Measurements from ENCODE around the gene CACNB1. TPM values are rescaled to one million over a fixed set of nuclear protein-coding genes. Genes with fewer than 3 reads are reported as not detected.

Gene CACNB1
- total and polyA plus RNA-seq, 2 of the 13 experiments (the other 11 are each of a cell fraction or from before 2014, with no cell fraction given): 0.75 to 1.5 TPM

- TF ChIP-seq ZNF713 (CRISPR knock-in tag; IDR thresholded peaks at IDR 0.05): no peak
- no peak for TF ChIP-seq GATAD1 (CRISPR knock-in tag; IDR thresholded peaks at IDR 0.05)
- no peak for TF ChIP-seq JDP2 (CRISPR knock-in tag; IDR thresholded peaks at IDR 0.05; ENCODE audit: borderline replicate concordance)
- no peak for TF ChIP-seq HIVEP1 (CRISPR knock-in tag; IDR thresholded peaks at IDR 0.05)
- TF ChIP-seq CENPX (CRISPR knock-in tag; IDR thresholded peaks at IDR 0.05): no peak
- TF ChIP-seq POLR2AphosphoS2 (IDR thresholded peaks at IDR 0.05; ENCODE audit: low read depth, low read length): no peak
- peak; percentile 6; the same call in 1 of the 2 replicates for TF ChIP-seq ZNF546 (CRISPR knock-in tag; conservative IDR thresholded peaks at IDR 0.05)
- no peak; the same call in 1 of the 2 replicates for TF ChIP-seq PRDM15 (CRISPR knock-in tag; IDR thresholded peaks at IDR 0.05)
- no peak for TF ChIP-seq NR2C2 (CRISPR knock-in tag; IDR thresholded peaks at IDR 0.05; ENCODE audit: borderline replicate concordance)
- no peak; the same call in 1 of the 2 replicates for TF ChIP-seq PHF8 (CRISPR knock-in tag; IDR thresholded peaks at IDR 0.05)
- TF ChIP-seq KAT8 (CRISPR knock-in tag; IDR thresholded peaks at IDR 0.05): peak; percentile 36; the same call in 1 of the 2 replicates
- 0 out of 2 replicates have a peak, but pooled peaks have one; percentile 3 for TF ChIP-seq MEF2D (CRISPR knock-in tag; IDR thresholded peaks at IDR 0.05)
- TF ChIP-seq KLF13 (CRISPR knock-in tag; IDR thresholded peaks at IDR 0.05): no peak
- 0 out of 2 replicates have a peak, but pooled peaks have one; percentile 57 for TF ChIP-seq ZKSCAN8 (CRISPR knock-in tag; IDR thresholded peaks at IDR 0.05; ENCODE audit: borderline replicate concordance)
- no peak; the same call in 1 of the 2 replicates for TF ChIP-seq SATB2 (CRISPR knock-in tag; IDR thresholded peaks at IDR 0.05)
- TF ChIP-seq MAFG (CRISPR knock-in tag; IDR thresholded peaks at IDR 0.05): no peak
- no peak for TF ChIP-seq CREB1 (IDR thresholded peaks at IDR 0.05)
- TF ChIP-seq CREB1 (CRISPR knock-in tag; IDR thresholded peaks at IDR 0.05): peak; percentile 52; the same call in 1 of the 2 replicates
- no peak for TF ChIP-seq RFXANK (CRISPR knock-in tag; IDR thresholded peaks at IDR 0.05)
Observed at GRCh38 chr17:39153599-39154051, 43.8 kb downstream of the CACNB1 start (continued).
